GM21360 (cell line): Measurements from ENCODE around the gene EFCAB6.

Experiments used
- ATAC-seq: cut with Tn5 transposase; IDR thresholded peaks from one replicate; pipeline ENCODE4 v1.9.1; 2021; ENCODE audit warnings: mild to moderate bottlenecking, moderate library complexity; ENCODE audit not compliant: unreplicated experiment

Gene EFCAB6

GRCh38 chr22:43818981-43819380 is 6.9 kb upstream of the EFCAB6 start:
- no peak for ATAC-seq

GRCh38 chr22:43817402-43817801 is 5.3 kb upstream of the EFCAB6 start:
- no peak for ATAC-seq

- no peak for ATAC-seq
These were observed 2.2 kb upstream of the EFCAB6 start for GRCh38 chr22:43814264-43814663.

- no peak for ATAC-seq
These were observed 785 bp upstream of the EFCAB6 start for GRCh38 chr22:43812890-43813289.

- peak; percentile 20 for ATAC-seq
These were observed 342 bp downstream of the EFCAB6 start for GRCh38 chr22:43811777-43812148.

GRCh38 chr22:43802897-43803495 is 9.1 kb downstream of the EFCAB6 start:
- ATAC-seq: no peak

- ATAC-seq: no peak
These were observed 11.1 kb downstream of the EFCAB6 start for GRCh38 chr22:43800970-43801369.

GRCh38 chr22:43798492-43798891 is 13.6 kb downstream of the EFCAB6 start:
- peak; percentile 73 for ATAC-seq

- no peak for ATAC-seq
These were observed 15.5 kb downstream of the EFCAB6 start for GRCh38 chr22:43796567-43796966.

GRCh38 chr22:43795320-43795719 is 16.8 kb downstream of the EFCAB6 start:
- no peak for ATAC-seq

GRCh38 chr22:43792905-43793304 is 19.2 kb downstream of the EFCAB6 start:
- ATAC-seq: no peak

GRCh38 chr22:43789452-43789851 is 22.7 kb downstream of the EFCAB6 start:
- ATAC-seq: no peak

GRCh38 chr22:43783777-43784176 is 28.3 kb downstream of the EFCAB6 start:
- no peak for ATAC-seq

- no peak for ATAC-seq
These were observed 29.7 kb downstream of the EFCAB6 start for GRCh38 chr22:43782448-43782847.

- ATAC-seq: no peak
These were observed 34.8 kb downstream of the EFCAB6 start for GRCh38 chr22:43777286-43777685.

GRCh38 chr22:43776081-43776670 is 35.9 kb downstream of the EFCAB6 start:
- ATAC-seq: no peak

GRCh38 chr22:43774318-43774915 is 37.7 kb downstream of the EFCAB6 start:
- ATAC-seq: no peak

- no peak for ATAC-seq
These were observed 39.3 kb downstream of the EFCAB6 start for GRCh38 chr22:43772831-43773230.

GRCh38 chr22:43755452-43755851 is 56.7 kb downstream of the EFCAB6 start:
- ATAC-seq: no peak

- no peak for ATAC-seq
These were observed 57.1 kb downstream of the EFCAB6 start for GRCh38 chr22:43755011-43755410.

- no peak for ATAC-seq
These were observed 57.9 kb downstream of the EFCAB6 start for GRCh38 chr22:43754176-43754575.

- no peak for ATAC-seq
These were observed 58.4 kb downstream of the EFCAB6 start for GRCh38 chr22:43753688-43754087.

- no peak for ATAC-seq
These were observed 61.4 kb downstream of the EFCAB6 start for GRCh38 chr22:43750751-43751150.
